ENCODE data around the gene LIMCH1.

DNA sequence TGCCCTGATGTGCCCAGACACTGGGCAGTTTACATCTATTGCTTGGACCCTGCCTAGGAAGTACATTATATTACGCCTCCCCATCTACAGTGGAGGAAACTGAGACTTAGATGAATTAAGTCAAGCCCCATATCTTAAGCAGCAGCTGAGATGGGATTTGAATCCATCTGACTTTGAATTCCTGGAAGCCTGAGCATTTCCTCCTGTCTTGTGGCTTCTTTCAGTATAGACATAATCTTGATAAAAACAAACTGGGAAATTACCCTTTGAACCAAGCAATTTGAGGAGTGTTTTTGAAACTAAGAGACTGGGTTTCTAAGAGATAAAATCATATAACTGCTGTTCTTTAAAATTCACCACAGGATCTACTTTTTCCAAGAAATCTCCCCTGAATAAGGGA lies 18.6 kb downstream of the LIMCH1 start:
- no peak for TF ChIP-seq EZH2 (IDR thresholded peaks at IDR 0.05; ENCODE audit: borderline replicate concordance, low read depth, low read length, severe bottlenecking)
- TF ChIP-seq, protein P1, sequence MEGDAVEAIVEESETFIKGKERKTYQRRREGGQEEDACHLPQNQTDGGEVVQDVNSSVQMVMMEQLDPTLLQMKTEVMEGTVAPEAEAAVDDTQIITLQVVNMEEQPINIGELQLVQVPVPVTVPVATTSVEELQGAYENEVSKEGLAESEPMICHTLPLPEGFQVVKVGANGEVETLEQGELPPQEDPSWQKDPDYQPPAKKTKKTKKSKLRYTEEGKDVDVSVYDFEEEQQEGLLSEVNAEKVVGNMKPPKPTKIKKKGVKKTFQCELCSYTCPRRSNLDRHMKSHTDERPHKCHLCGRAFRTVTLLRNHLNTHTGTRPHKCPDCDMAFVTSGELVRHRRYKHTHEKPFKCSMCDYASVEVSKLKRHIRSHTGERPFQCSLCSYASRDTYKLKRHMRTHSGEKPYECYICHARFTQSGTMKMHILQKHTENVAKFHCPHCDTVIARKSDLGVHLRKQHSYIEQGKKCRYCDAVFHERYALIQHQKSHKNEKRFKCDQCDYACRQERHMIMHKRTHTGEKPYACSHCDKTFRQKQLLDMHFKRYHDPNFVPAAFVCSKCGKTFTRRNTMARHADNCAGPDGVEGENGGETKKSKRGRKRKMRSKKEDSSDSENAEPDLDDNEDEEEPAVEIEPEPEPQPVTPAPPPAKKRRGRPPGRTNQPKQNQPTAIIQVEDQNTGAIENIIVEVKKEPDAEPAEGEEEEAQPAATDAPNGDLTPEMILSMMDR (IDR thresholded peaks at IDR 0.05; ENCODE audit: borderline replicate concordance, extremely low read depth, low read length, poor library complexity, severe bottlenecking), result no peak

All from DND-41 (cell line).